Measurements from ENCODE around the gene MCOLN2. TPM values are rescaled to one million over a fixed set of nuclear protein-coding genes. Genes with fewer than 3 reads are reported as not detected.

The MCOLN2 gene
- polyA plus RNA-seq, 1 of the 3 experiments (the other 2 are of a cell fraction) = not detected

- Histone ChIP-seq H3K4me1 (ENCODE audit: control insufficient read depth in 1 of 2, insufficient read depth in 2 of 2, low read depth in 1 of 2, low read length in 1 of 2) (no peaks in the 10 kb centered on the region), H3K79me2 (ENCODE audit: insufficient read depth) (no peaks in the 10 kb centered on the region), H3K27me3 (ENCODE audit: insufficient read depth) (peaks cover 2% of the 10 kb centered on the region; the same call in 1 of the 2 replicates), H3F3A (replicated peaks; ENCODE audit: insufficient read depth) (no peaks in the 10 kb centered on the region), H3K27ac (ENCODE audit: low read depth in 2 of 2, low read length in 1 of 2) (no peak overlapping the region), H3K9me2 (0 out of 2 replicates have a peak, but pooled peaks cover 4% of the 10 kb centered on the region), H3K36me3 (replicated peaks in 1 of 2; ENCODE audit: control insufficient read depth in 1 of 2, insufficient read depth in 2 of 2, low read length in 1 of 2) (no peaks in the 10 kb centered on the region), H2AFZ (ENCODE audit: low read depth) (no peak overlapping the region), H3K9me3 (no peaks in the 10 kb centered on the region), H3K9ac (no peak overlapping the region), H3K4me2 (no peak overlapping the region), H4K20me1 (ENCODE audit: insufficient read depth) (no peaks in the 10 kb centered on the region), H3K4me3 (ENCODE audit: low read depth in 2 of 2, low read length in 1 of 2) (no peak overlapping the region)
- POLR2A ChIA-PET = no interaction called here
- TF ChIP-seq GATA2 (CRISPR knock-in tag; IDR thresholded peaks at IDR 0.05) (no peak), GABPA (IDR thresholded peaks at IDR 0.05; ENCODE audit: low read depth) (no peak)
- 17% methylated on average over 1 of the region's 1 CpG for WGBS (ENCODE audit: low lambda C conversion rate)
- CTCF ChIA-PET = interaction anchor here (1.2 to 3.7 kb wide), 4 partner anchors 14 to 295 kb away, joined by 3 to 23 read pairs (median 4); no protein-coding TSS in a partner anchor
- DNase-seq = no peak
Measured at GRCh38 chr1:84960371-84960770, 36.5 kb downstream of the MCOLN2 start.

- Histone ChIP-seq H3K79me2 (ENCODE audit: insufficient read depth) (no peaks in the 10 kb centered on the region), H3K9ac (no peak overlapping the region), H3K36me3 (replicated peaks in 1 of 2; ENCODE audit: control insufficient read depth in 1 of 2, insufficient read depth in 2 of 2, low read length in 1 of 2) (no peaks in the 10 kb centered on the region), H3K4me1 (ENCODE audit: control insufficient read depth in 1 of 2, insufficient read depth in 2 of 2, low read depth in 1 of 2, low read length in 1 of 2) (no peaks in the 10 kb centered on the region), H4K20me1 (ENCODE audit: insufficient read depth) (no peaks in the 10 kb centered on the region), H2AFZ (ENCODE audit: low read depth) (no peak overlapping the region), H3K27me3 (ENCODE audit: insufficient read depth) (no peaks in the 10 kb centered on the region; the same call in 1 of the 2 replicates), H3K4me3 (ENCODE audit: low read depth in 2 of 2, low read length in 1 of 2) (no peak overlapping the region), H3K27ac (ENCODE audit: low read depth in 2 of 2, low read length in 1 of 2) (no peak overlapping the region), H3K9me2 (0 out of 2 replicates have a peak, but pooled peaks cover 4% of the 10 kb centered on the region), H3K4me2 (no peak overlapping the region), H3F3A (replicated peaks; ENCODE audit: insufficient read depth) (no peaks in the 10 kb centered on the region), H3K9me3 (no peaks in the 10 kb centered on the region)
- ChIA-PET POLR2A (interaction anchor here (0.6 kb wide), 1 partner anchor 201 kb away, joined by 3 read pairs; no protein-coding TSS in a partner anchor), CTCF (interaction anchor here (0.7 to 3.7 kb wide), 3 partner anchors 14 to 296 kb away, joined by 3 to 23 read pairs (median 5); no protein-coding TSS in a partner anchor)
- 19% methylated on average over 5 of the region's 5 CpGs for WGBS (ENCODE audit: low lambda C conversion rate)
- no peak for TF ChIP-seq IRF3 (IDR thresholded peaks at IDR 0.05; ENCODE audit: low read depth, low read length)
- no peak for TF ChIP-seq RAD21 (IDR thresholded peaks at IDR 0.05; ENCODE audit: low read length)
- no peak for TF ChIP-seq MEF2A (IDR thresholded peaks at IDR 0.05; ENCODE audit: borderline replicate concordance, low read depth)
- TF ChIP-seq MAX (IDR thresholded peaks at IDR 0.05; ENCODE audit: low read depth) = no peak
- no peak for DNase-seq
Measured at GRCh38 chr1:84959294-84959693, 37.6 kb downstream of the MCOLN2 start.

- H3K9me3 ChIP-seq = no peaks in the 10 kb centered on the region
- no peaks in the 10 kb centered on the region for H4K20me1 ChIP-seq (ENCODE audit: insufficient read depth)
- ChIA-PET POLR2A (no interaction called here), CTCF (interaction anchor here (1.0 to 3.7 kb wide), 3 partner anchors 13 to 302 kb away, joined by 3 to 23 read pairs (median 4); no protein-coding TSS in a partner anchor)
- H2AFZ ChIP-seq (ENCODE audit: low read depth) = no peak overlapping the region
- H3K27ac ChIP-seq (ENCODE audit: low read depth in 2 of 2, low read length in 1 of 2) = no peak overlapping the region
- WGBS (ENCODE audit: low lambda C conversion rate) = 33% methylated on average over 1 of the region's 1 CpG
- no peaks in the 10 kb centered on the region for H3K36me3 ChIP-seq (replicated peaks in 1 of 2; ENCODE audit: control insufficient read depth in 1 of 2, insufficient read depth in 2 of 2, low read length in 1 of 2)
- H3F3A ChIP-seq (replicated peaks; ENCODE audit: insufficient read depth) = no peaks in the 10 kb centered on the region
- H3K9me2 ChIP-seq = 0 out of 2 replicates have a peak, but pooled peaks cover 4% of the 10 kb centered on the region
- no peaks in the 10 kb centered on the region for H3K4me1 ChIP-seq (ENCODE audit: control insufficient read depth in 1 of 2, insufficient read depth in 2 of 2, low read depth in 1 of 2, low read length in 1 of 2)
- H3K79me2 ChIP-seq (ENCODE audit: insufficient read depth) = no peaks in the 10 kb centered on the region
- no peak overlapping the region for H3K9ac ChIP-seq
- no peak for DNase-seq
- no peaks in the 10 kb centered on the region for H3K27me3 ChIP-seq (ENCODE audit: insufficient read depth)
- H3K4me3 ChIP-seq (ENCODE audit: low read depth in 2 of 2, low read length in 1 of 2) = no peak overlapping the region
- H3K4me2 ChIP-seq = no peak overlapping the region
- TF ChIP-seq SMC3 (IDR thresholded peaks at IDR 0.05; ENCODE audit: low read depth, low read length) (no peak), EZH2phosphoT487 (IDR thresholded peaks at IDR 0.05; ENCODE audit: borderline replicate concordance, low read depth) (no peak), GABPA (IDR thresholded peaks at IDR 0.05; ENCODE audit: low read depth) (no peak), ZBTB33 (IDR thresholded peaks at IDR 0.05; ENCODE audit: borderline replicate concordance, low read depth) (no peak), IRF3 (IDR thresholded peaks at IDR 0.05; ENCODE audit: low read depth, low read length) (no peak), RFX5 (IDR thresholded peaks at IDR 0.05; ENCODE audit: low read length) (no peak), ELF1 (IDR thresholded peaks at IDR 0.05) (no peak), FOSL2 (IDR thresholded peaks at IDR 0.05; ENCODE audit: borderline replicate concordance, low read depth) (no peak), TCF12 (IDR thresholded peaks at IDR 0.05) (no peak), FOXJ3 (CRISPR knock-in tag; IDR thresholded peaks at IDR 0.05) (no peak), PBX3 (IDR thresholded peaks at IDR 0.05) (no peak), JUND (IDR thresholded peaks at IDR 0.05) (no peak), SIN3A (IDR thresholded peaks at IDR 0.05; ENCODE audit: borderline replicate concordance, low read depth, low read length) (no peak)
Measured at GRCh38 chr1:84957966-84958365, 38.9 kb downstream of the MCOLN2 start.
